ENCODE measurements around the gene PLA2G2C.

GRCh38 chr1:20209471-20209870, 23.2 kb upstream of the PLA2G2C start:
- TF ChIP-seq CTCF (IDR thresholded peaks at IDR 0.05; ENCODE audit: low read depth, low read length, missing input control): no peak
- TF ChIP-seq MAX (IDR thresholded peaks at IDR 0.05): no peak
- TF ChIP-seq REST (IDR thresholded peaks at IDR 0.05): no peak
- no peak for TF ChIP-seq JUND (IDR thresholded peaks at IDR 0.05)
- TF ChIP-seq TAF1 (conservative IDR thresholded peaks at IDR 0.05): no peak
- no peak for TF ChIP-seq RXRA (IDR thresholded peaks at IDR 0.05)
- TF ChIP-seq RAD21 (IDR thresholded peaks at IDR 0.05): no peak
- no peak for TF ChIP-seq NR2F2 (IDR thresholded peaks at IDR 0.05)
- TF ChIP-seq ATF3 (IDR thresholded peaks at IDR 0.05): no peak
- no peak for TF ChIP-seq HNF4A (conservative IDR thresholded peaks at IDR 0.05)
- TF ChIP-seq GABPA (IDR thresholded peaks at IDR 0.05 in 1 of 2, conservative IDR thresholded peaks at IDR 0.05 in 1 of 2): no peak
- no peak for TF ChIP-seq FOXA1 (IDR thresholded peaks at IDR 0.05)
- TF ChIP-seq ZBTB33 (IDR thresholded peaks at IDR 0.05): no peak
- no peak for TF ChIP-seq YY1 (IDR thresholded peaks at IDR 0.05)
